HG03354 (cell line): Measurements from ENCODE around the gene GNPAT.

Experiments used
- ATAC-seq: cut with Tn5 transposase; IDR thresholded peaks from one replicate; pipeline ENCODE4 v1.9.1; 2021; ENCODE audit warnings: mild to moderate bottlenecking; ENCODE audit not compliant: unreplicated experiment, poor library complexity, severe bottlenecking

Gene GNPAT

GRCh38 chr1:231310391-231310934, 69.5 kb downstream of the GNPAT start:
- ATAC-seq, result no peak

GRCh38 chr1:231311720-231312431, 70.9 kb downstream of the GNPAT start:
- ATAC-seq, result no peak

DNA sequence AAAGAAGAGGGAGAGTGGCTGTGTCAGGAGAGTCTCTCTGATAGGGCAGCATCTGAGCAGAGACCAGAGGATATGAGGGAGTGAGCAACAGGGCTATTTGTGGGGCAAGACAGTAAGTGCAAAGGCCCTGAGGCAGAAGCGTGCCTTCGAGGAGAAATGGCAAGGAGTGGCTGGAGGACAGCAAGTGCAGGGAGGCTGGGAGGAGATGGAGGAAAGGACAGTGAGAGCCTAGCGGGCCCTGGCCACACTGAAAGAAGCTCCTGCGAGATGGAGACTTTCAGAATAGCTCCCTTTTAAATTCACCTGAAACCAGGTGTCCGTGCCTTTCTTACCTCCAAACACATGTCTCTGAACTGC, 71.4 kb downstream of the GNPAT start:
- no peak for ATAC-seq

DNA sequence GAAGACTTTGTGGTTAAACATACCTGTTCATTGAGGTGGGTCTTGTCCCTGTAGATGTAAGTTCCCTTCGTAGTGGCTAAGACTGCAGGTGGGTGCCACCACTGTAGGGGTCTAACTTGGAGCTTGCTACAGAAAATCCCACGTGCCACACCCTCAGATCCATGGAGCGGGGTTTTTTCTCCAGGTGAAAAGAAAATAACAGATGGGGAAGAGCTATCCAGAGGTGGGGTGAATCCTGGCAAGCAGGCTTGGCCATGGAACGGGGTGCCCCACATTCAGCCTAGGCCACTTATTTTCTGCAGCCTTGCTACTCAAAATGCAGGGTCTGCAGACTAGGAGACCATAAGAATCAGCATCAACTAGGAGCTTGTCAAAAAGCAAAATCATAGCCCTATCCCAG, 72.6 kb downstream of the GNPAT start:
- no peak for ATAC-seq

DNA sequence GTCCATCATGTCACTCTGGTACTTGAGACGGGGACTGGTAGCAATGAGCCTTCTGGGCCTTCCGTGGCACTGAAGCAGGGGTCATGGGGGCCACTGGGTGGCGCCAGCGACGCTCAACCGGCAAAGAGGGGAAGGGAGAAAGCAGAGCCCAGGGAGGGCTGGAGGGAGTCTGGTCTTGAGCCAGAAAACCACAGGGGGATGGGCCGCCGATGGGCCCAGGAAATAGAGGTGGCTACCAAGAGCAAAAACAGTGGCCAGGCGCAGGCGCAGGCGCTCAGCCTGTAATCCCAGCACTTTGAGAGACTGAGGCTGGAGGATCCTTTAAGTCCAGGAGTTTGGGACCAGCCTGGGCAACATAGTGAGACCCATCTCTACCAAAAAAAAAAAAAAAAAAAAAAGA, 74.9 kb downstream of the GNPAT start:
- ATAC-seq, result peak; percentile 74

- no peak for ATAC-seq
Observed at GRCh38 chr1:231317306-231318014, 76.4 kb downstream of the GNPAT start.

GRCh38 chr1:231318015-231318355, 77.0 kb downstream of the GNPAT start:
- ATAC-seq, result no peak

- ATAC-seq, result no peak
Observed at GRCh38 chr1:231318568-231318967, 77.6 kb downstream of the GNPAT start.

- ATAC-seq, result no peak
Observed at GRCh38 chr1:231319080-231319479, 78.1 kb downstream of the GNPAT start.

GRCh38 chr1:231322880-231323530, 82.0 kb downstream of the GNPAT start:
- no peak for ATAC-seq

GRCh38 chr1:231324660-231325059, 83.6 kb downstream of the GNPAT start:
- no peak for ATAC-seq

GRCh38 chr1:231326248-231326647, 85.2 kb downstream of the GNPAT start:
- no peak for ATAC-seq
